22Rv1 (cell line): ENCODE results near the gene IQCE.

ENCODE experiments used
- H3K27ac ChIP-seq: fragments of 450-650 bp; 2 replicates; pipeline ENCODE4 v1.5.1; 2017
- CTCF ChIP-seq: fragments of 450-650 bp; IDR thresholded peaks from 2 replicates; pipeline ENCODE4 v1.5.1; 2017; ENCODE audit warnings: mild to moderate bottlenecking
- ZFX ChIP-seq: fragments of 450-650 bp; IDR thresholded peaks from 2 replicates; pipeline ENCODE4 v1.6.1; 2017; ENCODE audit warnings: antibody characterized with exemption, borderline replicate concordance

Gene IQCE

GRCh38 chr7:2617325-2617905 lies 58.6 kb downstream of the IQCE start:
- TF ChIP-seq CTCF (no peak), ZFX (no peak)
- no peak overlapping the region for H3K27ac ChIP-seq

GRCh38 chr7:2619116-2619515 lies 60.3 kb downstream of the IQCE start:
- no peak overlapping the region for H3K27ac ChIP-seq
- TF ChIP-seq ZFX (no peak), CTCF (no peak)

GRCh38 chr7:2621061-2621828 lies 62.5 kb downstream of the IQCE start:
- H3K27ac ChIP-seq: no peak overlapping the region
- TF ChIP-seq CTCF: no peak
- no peak for TF ChIP-seq ZFX

- TF ChIP-seq CTCF (no peak), ZFX (no peak)
- no peak overlapping the region for H3K27ac ChIP-seq
These were observed 63.3 kb downstream of the IQCE start for GRCh38 chr7:2621948-2622640.

GRCh38 chr7:2622869-2623697 lies 64.3 kb downstream of the IQCE start:
- TF ChIP-seq CTCF: no peak
- no peak for TF ChIP-seq ZFX
- no peak overlapping the region for H3K27ac ChIP-seq

- no peak for TF ChIP-seq ZFX
- TF ChIP-seq CTCF: no peak
- H3K27ac ChIP-seq: no peak overlapping the region
These were observed 64.9 kb downstream of the IQCE start for GRCh38 chr7:2623698-2624014.
